Keratinocyte (primary cell): ENCODE data around the gene KLHL6.

ENCODE experiments used
- CTCF ChIP-seq, 3 experiments: IDR thresholded peaks in 1 of 3; conservative IDR thresholded peaks in 1 of 3; optimal IDR thresholded peaks in 1 of 3; 2 replicates in 2 of 3; 3 replicates in 1 of 3; pipeline versions ENCODE3 to v1.5.1; 2011; ENCODE audit warnings: low read length in 3 of 3, mild to moderate bottlenecking in 3 of 3, moderate library complexity in 2 of 3, control low read depth in 1 of 3, inconsistent platforms in 1 of 3; ENCODE audit not compliant: insufficient read depth in 2 of 3; ENCODE audit errors: extremely low read depth in 1 of 3
- EZH2 ChIP-seq: IDR thresholded peaks from one replicate; pipeline ENCODE4 v1.6.1; 2012; ENCODE audit warnings: inconsistent platforms, mild to moderate bottlenecking, low read length, moderate library complexity

GRCh38 chr3:183537295-183537730 is 18.2 kb downstream of the KLHL6 start:
- TF ChIP-seq CTCF (optimal IDR thresholded peaks at IDR 0.05 in 1 of 3, IDR thresholded peaks at IDR 0.05 in 1 of 3, conservative IDR thresholded peaks at IDR 0.05 in 1 of 3; ENCODE audit: extremely low read depth in 1 of 3, insufficient read depth in 2 of 3, low read length in 3 of 3) (no peak), EZH2 (no peak)
